K562 (cell line): ENCODE data around the gene TULP4. TPM values are rescaled to one million over a fixed set of nuclear protein-coding genes. Genes with fewer than 3 reads are reported as not detected.

ENCODE experiments used
- ATAC-seq: fragments of 200-7000 bp; cut with Tn5 transposase; 3 replicates; pipeline ENCODE4 v1.9.1; 2020; ENCODE audit warnings: moderate library complexity
- BruUV-seq: library from RNA; stranded (reverse); fragments of 400-500 nt; replicated peaks from 2 replicates; lab custom pipeline; 2021; lab: Mats Ljungman, UMichigan
- CTCF ChIA-PET: fragments of 300-600 bp; formaldehyde crosslinking; extraction: SDS; loops from one replicate; lab custom pipeline; 2021; ENCODE audit warnings: low intra/inter-chr PET ratio; lab: Yijun Ruan, JAX
- POLR2A ChIA-PET: fragments of 300-600, 350-650 bp; sonication (Branson Sonifier 250); formaldehyde crosslinking; extraction: SDS; loops from one replicate; lab custom pipeline; 2021; ENCODE audit warnings: antibody characterized with exemption, inconsistent platforms; lab: Yijun Ruan, JAX
- DNase-seq, 4 experiments: peaks; one replicate each; pipeline versions ENCODE4 v3.0.0 to v3.0.0-alpha.2; 2011 to 2018; ENCODE audit warnings: low spot score in 3 of 4, mixed read lengths in 3 of 4; ENCODE audit errors: extremely low read depth in 1 of 4
- FAIRE-seq: peaks from 2 replicates; lab custom pipeline; 2011; peaks lifted over from hg19 to GRCh38; lab: Jason Lieb, UNC
- H2AFZ ChIP-seq: 2 replicates; pipeline ENCODE4 v1.6.0; 2011; ENCODE audit warnings: low read depth, low read length, control low read depth, inconsistent platforms
- H3K27ac ChIP-seq: fragments of 200-600 bp; 3 replicates; pipeline ENCODE4 v1.8.0; 2011; ENCODE audit warnings: low read depth, mild to moderate bottlenecking, control low read depth, inconsistent platforms, low read length, moderate library complexity, mixed read lengths; ENCODE audit errors: extremely low read depth
- H3K27me3 ChIP-seq, 2 experiments: fragments of 300-600 bp in 1 of 2; 2 replicates in 1 of 2; 3 replicates in 1 of 2; pipeline versions ENCODE4 v1.6.0 to v1.8.0; 2011; ENCODE audit warnings: inconsistent platforms in 2 of 2, low read length in 2 of 2, mild to moderate bottlenecking in 1 of 2, mixed read lengths in 1 of 2, moderate library complexity in 1 of 2; ENCODE audit not compliant: control insufficient read depth in 2 of 2, insufficient read depth in 2 of 2
- H3K36me3 ChIP-seq: fragments of 300-600 bp; 3 replicates; pipeline ENCODE4 v1.8.0; 2011; ENCODE audit warnings: mild to moderate bottlenecking, low read length, inconsistent platforms; ENCODE audit not compliant: control insufficient read depth, insufficient read depth
- H3K4me1 ChIP-seq, 2 experiments: fragments of 200-600 bp in 1 of 2; replicated peaks in 1 of 2; 2 replicates in 1 of 2; 3 replicates in 1 of 2; pipeline versions ENCODE4 v1.5.1 to v1.8.0; 2011; ENCODE audit warnings: inconsistent platforms in 2 of 2, low read length in 2 of 2, mild to moderate bottlenecking in 1 of 2, mixed read lengths in 1 of 2, moderate library complexity in 1 of 2; ENCODE audit not compliant: control insufficient read depth in 2 of 2, insufficient read depth in 2 of 2
- H3K4me2 ChIP-seq: 2 replicates; pipeline ENCODE4 v1.6.1; 2011; ENCODE audit warnings: low read length, control low read depth, inconsistent platforms, mixed read lengths; ENCODE audit not compliant: insufficient read depth
- H3K4me3 ChIP-seq: fragments of 200-600 bp; sonication (generic), shearing (Covaris generic); 2 replicates; pipeline ENCODE4 v1.5.1; 2016; ENCODE audit warnings: control low read depth, inconsistent platforms
- H3K79me2 ChIP-seq: fragments of 200-600 bp; 3 replicates; pipeline ENCODE4 v1.8.0; 2011; ENCODE audit warnings: low read length, inconsistent platforms; ENCODE audit not compliant: control insufficient read depth, insufficient read depth
- H3K9ac ChIP-seq, 2 experiments: 2 replicates each; pipeline versions ENCODE4 v1.6.0 to v1.6.1; 2011; ENCODE audit warnings: low read depth in 2 of 2, low read length in 2 of 2, control low read depth in 1 of 2, inconsistent platforms in 1 of 2, mild to moderate bottlenecking in 1 of 2, mixed read lengths in 1 of 2; ENCODE audit not compliant: insufficient read depth in 1 of 2
- H3K9me1 ChIP-seq: one replicate; pipeline ENCODE4 v1.6.0; 2011; ENCODE audit warnings: inconsistent platforms, mild to moderate bottlenecking, low read length, moderate library complexity; ENCODE audit not compliant: control insufficient read depth, insufficient read depth
- H3K9me3 ChIP-seq: replicated peaks from 2 replicates; pipeline ENCODE4 v1.5.1; 2011; ENCODE audit warnings: low read depth, low read length, inconsistent platforms; ENCODE audit not compliant: control insufficient read depth, insufficient read depth
- H4K20me1 ChIP-seq: replicated peaks from 2 replicates; pipeline ENCODE4 v1.6.1; 2011; ENCODE audit warnings: low read length, inconsistent platforms, mixed read lengths; ENCODE audit not compliant: control insufficient read depth, insufficient read depth
- CHCHD3 ChIP-seq: fragments of 250-450 bp; sonication (Bioruptor Pico); IDR thresholded peaks from 2 replicates; pipeline ENCODE4 v2.1.2; 2022; ENCODE audit warnings: mild to moderate bottlenecking
- ETV5 ChIP-seq: sonication (generic); formaldehyde crosslinking; IDR thresholded peaks from 2 replicates; pipeline ENCODE4 v1.4.0; 2020; ENCODE audit warnings: low read depth, mild to moderate bottlenecking, missing genetic modification reagents
- FOXK2 ChIP-seq, 2 experiments: fragments of 450-650 bp; IDR thresholded peaks in 1 of 2; conservative IDR thresholded peaks in 1 of 2; 2 replicates each; pipeline ENCODE4 v1.6.1; 2016; ENCODE audit warnings: low read depth in 2 of 2, mild to moderate bottlenecking in 1 of 2
- KLF13 ChIP-seq: fragments of 450-650 bp; IDR thresholded peaks from 2 replicates; pipeline ENCODE4 v1.6.1; 2016; ENCODE audit warnings: missing genetic modification characterization, low read depth, mild to moderate bottlenecking, missing compliant biosample characterization, moderate library complexity, borderline replicate concordance
- LARP7 ChIP-seq: fragments of 450-650 bp; IDR thresholded peaks from 2 replicates; pipeline ENCODE4 v1.6.1; 2016
- MTF1 ChIP-seq: fragments of 250-450 bp; sonication (Bioruptor Pico); IDR thresholded peaks from 2 replicates; pipeline ENCODE4 v1.9.0; 2021; ENCODE audit warnings: moderate library complexity, mild to moderate bottlenecking, inconsistent platforms, borderline replicate concordance
- MYBL2 ChIP-seq, 2 experiments: fragments of 450-650 bp in 1 of 2; sonication (generic) in 1 of 2; formaldehyde crosslinking in 1 of 2; IDR thresholded peaks; 2 replicates each; pipeline versions ENCODE4 v1.6.1 to v1.8.1; 2017 to 2022; ENCODE audit warnings: borderline replicate concordance in 1 of 2, inconsistent platforms in 1 of 2, low read depth in 1 of 2, mild to moderate bottlenecking in 1 of 2, missing genetic modification reagents in 1 of 2, moderate library complexity in 1 of 2
- POLR2B ChIP-seq: fragments of 450-650 bp; IDR thresholded peaks from 2 replicates; pipeline ENCODE4 v1.6.1; 2018; ENCODE audit warnings: low read depth; ENCODE audit not compliant: partially characterized antibody
- POLR3G ChIP-seq: IDR thresholded peaks from 2 replicates; pipeline ENCODE4 v1.6.1; 2011; ENCODE audit not compliant: insufficient read length, insufficient replicate concordance; ENCODE audit errors: extremely low read depth
- TAF7 ChIP-seq: fragments of 450-650 bp; IDR thresholded peaks from 2 replicates; pipeline ENCODE4 v1.6.1; 2016; ENCODE audit warnings: missing genetic modification characterization, missing compliant biosample characterization
- YY1 ChIP-seq, 3 experiments: IDR thresholded peaks; 2 replicates each; pipeline ENCODE4 v1.6.1; 2011; ENCODE audit warnings: low read length in 2 of 3, mild to moderate bottlenecking in 2 of 3, moderate library complexity in 2 of 3, borderline replicate concordance in 1 of 3, control low read depth in 1 of 3, low read depth in 1 of 3; ENCODE audit not compliant: insufficient read depth in 3 of 3, insufficient replicate concordance in 2 of 3, control insufficient read depth in 1 of 3, insufficient read length in 1 of 3; ENCODE audit errors: extremely low read depth in 1 of 3
- ZFP1 ChIP-seq: fragments of 450-650 bp; formaldehyde crosslinking; IDR thresholded peaks from 2 replicates; pipeline ENCODE4 v1.4.0; 2020; ENCODE audit warnings: mild to moderate bottlenecking, mixed read lengths
- ZFPM2 ChIP-seq: fragments of 250-450 bp; sonication (Bioruptor Pico); IDR thresholded peaks from 2 replicates; pipeline ENCODE4 v1.5.1; 2022; ENCODE audit warnings: mild to moderate bottlenecking
- WGBS: fragments of 100-300 bp; shearing (Covaris generic); methylation state at CpG from one replicate; pipeline ENCODE4 v1.1.6; 2016; ENCODE audit warnings: low coverage, mixed read lengths; ENCODE audit not compliant: insufficient coverage; ENCODE audit errors: missing lambda C conversion rate; 5-methylcytosine and 5-hydroxymethylcytosine counted together
- in situ Hi-C: fragments of 300-500 bp; cut with MboI; formaldehyde crosslinking; loops from 4 replicates; pipeline ENCODE4 v1.15.0; 2018; ENCODE audit warnings: inconsistent platforms, mixed read lengths
- intact Hi-C: fragments of 100-400 bp; cut with micrococcal nuclease; formaldehyde crosslinking; loops from 2 replicates; pipeline ENCODE4 v1.14.2; 2022
- polyA plus RNA-seq, 8 experiments: library from polyadenylated mRNA; depleted of rRNA in 4 of 8; stranded (reverse) in 5 of 8; unstranded in 3 of 8; fragments of >200 nt; fragmentation: Nextera tagmentation in 2 of 8; fragmentation: Illumina TruSeq in 1 of 8; extraction: Ambion mirVana in 2 of 8; extraction: Trizol in 1 of 8; gene quantifications; 2 replicates each; pipeline versions ENCODE4 v1.2.1 to v1.2.3, GENCODE V29; 2011 to 2014; ENCODE audit warnings: inconsistent platforms in 1 of 8, missing spikeins in 1 of 8
- total RNA-seq, 7 experiments: library from RNA; depleted of rRNA in 6 of 7; stranded (reverse); fragments of >200 nt in 6 of 7; fragmentation: Illumina TruSeq in 2 of 7; extraction: Trizol in 2 of 7; gene quantifications; 2 replicates each; pipeline versions ENCODE4 v1.2.1 to v1.2.3, GENCODE V29; 2011 to 2021; ENCODE audit warnings: low replicate concordance in 1 of 7
- TF ChIP-seq, protein P1 (sequence below): fragments of 250-450 bp; sonication (Bioruptor Pico); IDR thresholded peaks from 2 replicates; pipeline ENCODE4 v1.4.0; 2020
- TF ChIP-seq, protein P2 (sequence below): fragments of 250-450 bp; sonication (Bioruptor Pico); IDR thresholded peaks from 2 replicates; pipeline ENCODE4 v1.5.0; 2021

The TULP4 gene
- total and polyA plus RNA-seq, 9 of the 15 experiments (the other 6 are each of a cell fraction or from before 2014, with no cell fraction given): 1.2 to 50.4 (median 11.0) TPM

DNA sequence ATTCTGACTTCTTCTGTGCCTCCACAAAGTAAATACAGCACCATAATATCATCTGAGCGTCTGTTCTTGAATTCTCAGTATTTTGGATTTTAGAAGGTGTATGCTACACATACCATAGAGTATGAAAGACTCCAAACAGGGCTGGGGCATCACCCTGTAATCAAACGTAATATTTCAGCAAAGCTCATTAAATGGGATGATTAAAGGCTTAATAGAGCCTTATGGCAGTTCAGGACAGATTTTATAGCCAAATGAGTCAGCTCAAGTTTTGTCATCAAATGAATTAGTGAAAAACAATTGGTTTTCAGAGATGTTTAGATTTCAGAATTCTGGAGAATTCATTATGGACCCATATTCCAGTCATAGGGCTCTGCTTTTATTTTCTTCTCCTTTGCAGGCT lies 68.9 kb downstream of the TULP4 start (continued):
- TF ChIP-seq, protein P1, sequence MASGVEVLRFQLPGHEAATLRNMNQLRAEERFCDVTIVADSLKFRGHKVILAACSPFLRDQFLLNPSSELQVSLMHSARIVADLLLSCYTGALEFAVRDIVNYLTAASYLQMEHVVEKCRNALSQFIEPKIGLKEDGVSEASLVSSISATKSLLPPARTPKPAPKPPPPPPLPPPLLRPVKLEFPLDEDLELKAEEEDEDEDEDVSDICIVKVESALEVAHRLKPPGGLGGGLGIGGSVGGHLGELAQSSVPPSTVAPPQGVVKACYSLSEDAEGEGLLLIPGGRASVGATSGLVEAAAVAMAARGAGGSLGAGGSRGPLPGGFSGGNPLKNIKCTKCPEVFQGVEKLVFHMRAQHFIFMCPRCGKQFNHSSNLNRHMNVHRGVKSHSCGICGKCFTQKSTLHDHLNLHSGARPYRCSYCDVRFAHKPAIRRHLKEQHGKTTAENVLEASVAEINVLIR (CRISPR knock-in tag): no peak
- no peak for TF ChIP-seq LARP7
- TF ChIP-seq MYBL2 (IDR thresholded peaks at IDR 0.05; ENCODE audit: low read depth): no peak
- TF ChIP-seq MYBL2 (CRISPR knock-in tag; IDR thresholded peaks at IDR 0.05; ENCODE audit: borderline replicate concordance): no peak

DNA sequence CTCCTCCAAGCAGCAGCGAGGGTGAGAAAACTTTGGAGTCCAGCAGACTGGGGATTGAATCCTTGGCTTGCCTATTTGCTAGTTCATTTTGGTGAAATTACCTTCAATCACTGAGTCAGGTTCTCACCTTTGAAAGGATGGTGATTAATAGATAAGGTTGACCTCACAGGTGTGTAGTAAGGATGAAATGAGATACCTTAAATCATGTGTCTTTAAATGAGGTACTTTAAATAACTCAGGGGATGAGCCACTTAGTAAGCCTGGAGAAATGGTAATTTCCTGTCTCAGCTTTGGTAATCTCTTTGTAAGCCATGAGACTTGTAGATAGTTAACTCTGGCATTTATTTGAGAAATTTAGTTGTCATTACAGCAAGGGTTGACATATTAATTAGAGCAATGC lies 70.2 kb downstream of the TULP4 start:
- H3K9me3 ChIP-seq: no peaks in the 10 kb centered on the region
- H3K4me3 ChIP-seq: no peak overlapping the region
- H4K20me1 ChIP-seq: no peaks in the 10 kb centered on the region
- H3K4me2 ChIP-seq: no peak overlapping the region
- H3K27me3 ChIP-seq: no peaks in the 10 kb centered on the region
- no peak overlapping the region for H3K27ac ChIP-seq
- ChIA-PET POLR2A (interaction anchor here (0.6 kb wide), 1 partner anchor 420 kb away, joined by 3 read pairs; no protein-coding TSS in a partner anchor), CTCF (no interaction called here)
- intact Hi-C loops (no loop called here), in situ Hi-C loops (no loop called here)
- ATAC-seq (no peak), DNase-seq (no peak), FAIRE-seq (no peak)
- BruUV-seq: no TSS peak
- no peak overlapping the region for H3K9ac ChIP-seq
- no peaks in the 10 kb centered on the region for H3K79me2 ChIP-seq
- H3K36me3 ChIP-seq: no peaks in the 10 kb centered on the region
- WGBS: 70% methylated on average over 1 of the region's 1 CpG
- H2AFZ ChIP-seq: no peak overlapping the region
- TF ChIP-seq, protein P2, sequence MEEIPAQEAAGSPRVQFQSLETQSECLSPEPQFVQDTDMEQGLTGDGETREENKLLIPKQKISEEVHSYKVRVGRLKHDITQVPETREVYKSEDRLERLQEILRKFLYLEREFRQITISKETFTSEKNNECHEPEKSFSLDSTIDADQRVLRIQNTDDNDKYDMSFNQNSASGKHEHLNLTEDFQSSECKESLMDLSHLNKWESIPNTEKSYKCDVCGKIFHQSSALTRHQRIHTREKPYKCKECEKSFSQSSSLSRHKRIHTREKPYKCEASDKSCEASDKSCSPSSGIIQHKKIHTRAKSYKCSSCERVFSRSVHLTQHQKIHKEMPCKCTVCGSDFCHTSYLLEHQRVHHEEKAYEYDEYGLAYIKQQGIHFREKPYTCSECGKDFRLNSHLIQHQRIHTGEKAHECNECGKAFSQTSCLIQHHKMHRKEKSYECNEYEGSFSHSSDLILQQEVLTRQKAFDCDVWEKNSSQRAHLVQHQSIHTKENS: no peak
- TF ChIP-seq POLR3G: no peak
- TF ChIP-seq KLF13 (tag): no peak
- TF ChIP-seq MTF1: no peak
- TF ChIP-seq FOXK2 (conservative IDR thresholded peaks at IDR 0.05 in 1 of 2, IDR thresholded peaks at IDR 0.05 in 1 of 2; ENCODE audit: low read depth in 2 of 2): no peak
- TF ChIP-seq CHCHD3: no peak
- TF ChIP-seq ZFP1 (CRISPR knock-in tag): no peak
- TF ChIP-seq ETV5 (CRISPR knock-in tag): no peak
- no peak for TF ChIP-seq TAF7 (tag)
- TF ChIP-seq YY1 (IDR thresholded peaks at IDR 0.05; ENCODE audit: borderline replicate concordance in 1 of 3, control insufficient read depth in 1 of 3, extremely low read depth in 1 of 3, insufficient read depth in 3 of 3, insufficient read length in 1 of 3, insufficient replicate concordance in 2 of 3, low read depth in 1 of 3, low read length in 2 of 3): no peak
- no peak for TF ChIP-seq ZFPM2 (CRISPR knock-in tag)
- TF ChIP-seq POLR2B: no peak
- H3K4me1 ChIP-seq: no peaks in the 10 kb centered on the region
- H3K9me1 ChIP-seq: no peaks in the 10 kb centered on the region
